Measurements from ENCODE around the gene ATXN7. TPM values are rescaled to one million over a fixed set of nuclear protein-coding genes. Genes with fewer than 3 reads are reported as not detected.

ATXN7 gene
- total RNA-seq, 1 experiment from 2014 or later: 4.0 TPM

- DNase-seq (ENCODE audit: low spot score): peak; percentile 9
Observed at GRCh38 chr3:64048631-64049061, 185.0 kb downstream of the ATXN7 start.

- DNase-seq (ENCODE audit: low spot score): no peak
Observed at GRCh38 chr3:64049136-64049535, 185.5 kb downstream of the ATXN7 start.

GRCh38 chr3:64049832-64050231, 186.2 kb downstream of the ATXN7 start:
- DNase-seq (ENCODE audit: low spot score): no peak

Other genes with a start within 250 kb of the ATXN7 start
- not detected in 2 replicates for gene SNTN, start 211.2 kb upstream of the ATXN7 start, total RNA-seq (2014; rRNA removed; shearing (Covaris generic))
- not detected in 2 replicates for gene C3orf49, start 44.6 kb upstream of the ATXN7 start, total RNA-seq (2014; rRNA removed; shearing (Covaris generic))
- gene THOC7, start 62 bp upstream of the ATXN7 start, total RNA-seq (2014; rRNA removed; shearing (Covaris generic)): 80.1 and 81.8 TPM in 2 replicates
- not detected in 2 replicates for gene SCAANT1, start 48.5 kb downstream of the ATXN7 start, total RNA-seq (2014; rRNA removed; shearing (Covaris generic))
- 102 and 104 TPM in 2 replicates for gene PSMD6, start 159.6 kb downstream of the ATXN7 start, total RNA-seq (2014; rRNA removed; shearing (Covaris generic))

All from H4 (cell line).